A673 (cell line): ENCODE measurements around the gene ZNF587.
"Not testable (repeated sequence)": the region's sequence is repeated elsewhere in the genome, so short reads cannot be mapped to it uniquely, and the experiment has no call there.

ENCODE experiments used
- EZH2 ChIP-seq: fragments of 200-600 bp; sonication (generic); IDR thresholded peaks from 2 replicates; pipeline ENCODE4 v1.6.1; 2017; ENCODE audit warnings: borderline replicate concordance, low read depth, mild to moderate bottlenecking, mixed read lengths, antibody characterized with exemption, low read length; ENCODE audit not compliant: poor library complexity, severe bottlenecking
- TF ChIP-seq, protein P1 (sequence below): fragments of 300-800, 200-600 bp; sonication (generic); conservative IDR thresholded peaks from 2 replicates; pipeline ENCODE4 v1.5.1; 2017; ENCODE audit warnings: low read depth, mild to moderate bottlenecking, antibody characterized with exemption, low read length, moderate library complexity, mixed read lengths

GRCh38 chr19:57849162-57849665, 445 bp upstream of the ZNF587 start:
- TF ChIP-seq, protein P1, sequence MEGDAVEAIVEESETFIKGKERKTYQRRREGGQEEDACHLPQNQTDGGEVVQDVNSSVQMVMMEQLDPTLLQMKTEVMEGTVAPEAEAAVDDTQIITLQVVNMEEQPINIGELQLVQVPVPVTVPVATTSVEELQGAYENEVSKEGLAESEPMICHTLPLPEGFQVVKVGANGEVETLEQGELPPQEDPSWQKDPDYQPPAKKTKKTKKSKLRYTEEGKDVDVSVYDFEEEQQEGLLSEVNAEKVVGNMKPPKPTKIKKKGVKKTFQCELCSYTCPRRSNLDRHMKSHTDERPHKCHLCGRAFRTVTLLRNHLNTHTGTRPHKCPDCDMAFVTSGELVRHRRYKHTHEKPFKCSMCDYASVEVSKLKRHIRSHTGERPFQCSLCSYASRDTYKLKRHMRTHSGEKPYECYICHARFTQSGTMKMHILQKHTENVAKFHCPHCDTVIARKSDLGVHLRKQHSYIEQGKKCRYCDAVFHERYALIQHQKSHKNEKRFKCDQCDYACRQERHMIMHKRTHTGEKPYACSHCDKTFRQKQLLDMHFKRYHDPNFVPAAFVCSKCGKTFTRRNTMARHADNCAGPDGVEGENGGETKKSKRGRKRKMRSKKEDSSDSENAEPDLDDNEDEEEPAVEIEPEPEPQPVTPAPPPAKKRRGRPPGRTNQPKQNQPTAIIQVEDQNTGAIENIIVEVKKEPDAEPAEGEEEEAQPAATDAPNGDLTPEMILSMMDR: not testable (repeated sequence)
- TF ChIP-seq EZH2: not testable (repeated sequence)
